ENCODE measurements around the gene RSPH4A.

RSPH4A gene

DNA sequence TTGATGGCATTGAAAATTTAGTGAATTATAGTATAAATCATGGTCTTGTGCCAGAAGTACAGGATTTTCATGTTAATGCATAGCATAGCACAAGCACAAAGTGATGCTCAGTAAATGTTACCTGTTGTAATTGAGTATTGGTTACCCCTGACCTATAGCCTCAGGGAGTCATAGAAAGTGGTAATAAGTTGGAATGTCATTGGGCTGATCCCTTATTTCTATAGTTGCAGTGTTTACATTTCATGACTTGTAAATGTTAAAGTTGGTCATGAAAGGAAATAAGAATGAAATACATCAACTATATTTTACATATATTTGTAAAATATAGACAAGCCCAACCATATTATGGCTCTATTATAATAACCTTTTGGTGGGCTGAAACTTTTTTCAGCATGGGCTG, 37.9 kb upstream of the RSPH4A start:
- Histone ChIP-seq H2BK12ac (ENCODE audit: low read length) (no peak overlapping the region), H3K4me3 (ENCODE audit: low read depth, low read length) (no peak overlapping the region), H3K23ac (ENCODE audit: low read length) (no peak overlapping the region), H3K14ac (ENCODE audit: low read length) (no peak overlapping the region), H3K4me1 (ENCODE audit: control insufficient read depth in 1 of 2, insufficient read depth in 2 of 2, low read length in 2 of 2) (no peaks in the 10 kb centered on the region), H3K4ac (ENCODE audit: low read depth, low read length) (no peak overlapping the region), H3K27ac (ENCODE audit: low read depth, low read length) (no peak overlapping the region), H3K9me3 (ENCODE audit: insufficient read depth, low read depth, low read length) (no peaks in the 10 kb centered on the region), H4K8ac (ENCODE audit: low read depth, low read length) (no peak overlapping the region), H4K12ac (ENCODE audit: low read depth, low read length) (no peak overlapping the region), H4K91ac (ENCODE audit: low read depth, low read length) (no peak overlapping the region), H2BK5ac (ENCODE audit: low read depth, low read length, poor library complexity) (no peak overlapping the region), H3K9ac (ENCODE audit: low read length) (no peak overlapping the region), H3K27me3 (ENCODE audit: insufficient read depth, low read length) (no peaks in the 10 kb centered on the region), H3K4me2 (ENCODE audit: low read length) (no peak overlapping the region), H3K36me3 (ENCODE audit: control insufficient read depth in 1 of 2, insufficient read depth in 2 of 2, low read length in 2 of 2) (peaks cover 3 to 7% of the 10 kb centered on the region in 2 experiments), H2AFZ (ENCODE audit: insufficient read depth, low read length, poor library complexity) (no peak overlapping the region), H3K79me2 (ENCODE audit: control insufficient read depth, insufficient read depth, low read length, poor library complexity) (no peaks in the 10 kb centered on the region), H2AK5ac (ENCODE audit: low read length) (no peak overlapping the region), H2BK120ac (ENCODE audit: insufficient read depth, low read length, poor library complexity) (no peak overlapping the region), H3K18ac (ENCODE audit: low read length) (no peak overlapping the region), H3K79me1 (ENCODE audit: low read length) (no peaks in the 10 kb centered on the region)
- DNase-seq = peak in 1 of 2 donors; percentile 7

DNA sequence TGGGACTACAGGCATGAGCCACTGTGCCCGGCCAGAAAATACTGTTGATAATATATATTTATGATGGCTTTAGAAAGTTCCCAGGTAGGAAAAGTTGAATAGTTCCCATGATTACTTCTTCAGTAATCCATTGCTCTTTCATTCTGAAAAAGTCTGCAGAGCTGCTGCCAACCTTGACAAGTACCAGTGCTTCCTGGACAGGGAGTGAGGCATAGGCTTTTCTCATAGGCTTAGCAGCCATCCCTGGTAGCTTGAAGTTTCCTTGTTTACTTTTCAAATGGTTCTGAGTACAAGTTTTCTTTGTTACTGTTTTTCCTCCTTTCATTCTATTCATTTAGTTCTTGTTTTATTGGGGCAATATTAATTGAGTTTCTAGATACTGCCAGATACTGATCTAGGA, 37.1 kb upstream of the RSPH4A start:
- no peak for DNase-seq
- Histone ChIP-seq H3K79me1 (ENCODE audit: low read length) (no peaks in the 10 kb centered on the region), H3K14ac (ENCODE audit: low read length) (no peak overlapping the region), H2AFZ (ENCODE audit: insufficient read depth, low read length, poor library complexity) (no peak overlapping the region), H3K79me2 (ENCODE audit: control insufficient read depth, insufficient read depth, low read length, poor library complexity) (no peaks in the 10 kb centered on the region), H2AK5ac (ENCODE audit: low read length) (no peak overlapping the region), H2BK5ac (ENCODE audit: low read depth, low read length, poor library complexity) (no peak overlapping the region), H3K23ac (ENCODE audit: low read length) (no peak overlapping the region), H3K4me3 (ENCODE audit: low read depth, low read length) (no peak overlapping the region), H3K9me3 (ENCODE audit: insufficient read depth, low read depth, low read length) (no peaks in the 10 kb centered on the region), H4K12ac (ENCODE audit: low read depth, low read length) (no peak overlapping the region), H3K27me3 (ENCODE audit: insufficient read depth, low read length) (no peaks in the 10 kb centered on the region), H4K8ac (ENCODE audit: low read depth, low read length) (no peak overlapping the region), H3K27ac (ENCODE audit: low read depth, low read length) (no peak overlapping the region), H4K91ac (ENCODE audit: low read depth, low read length) (no peak overlapping the region), H3K18ac (ENCODE audit: low read length) (no peak overlapping the region), H2BK120ac (ENCODE audit: insufficient read depth, low read length, poor library complexity) (no peak overlapping the region), H2BK12ac (ENCODE audit: low read length) (no peak overlapping the region), H3K4me2 (ENCODE audit: low read length) (no peak overlapping the region), H3K9ac (ENCODE audit: low read length) (no peak overlapping the region), H3K4ac (ENCODE audit: low read depth, low read length) (no peak overlapping the region), H3K36me3 (ENCODE audit: control insufficient read depth in 1 of 2, insufficient read depth in 2 of 2, low read length in 2 of 2) (peaks cover 5 to 7% of the 10 kb centered on the region in 2 experiments), H3K4me1 (ENCODE audit: control insufficient read depth in 1 of 2, insufficient read depth in 2 of 2, low read length in 2 of 2) (no peaks in the 10 kb centered on the region)
- no CpG with 5 or more reads among the region's 1 CpG for WGBS (ENCODE audit: extremely low coverage, insufficient coverage, insufficient read length)

- Histone ChIP-seq H3K79me2 (ENCODE audit: control insufficient read depth, insufficient read depth, low read length, poor library complexity) (no peaks in the 10 kb centered on the region), H3K4me3 (ENCODE audit: low read depth, low read length) (no peak overlapping the region), H3K4me2 (ENCODE audit: low read length) (no peak overlapping the region), H3K23ac (ENCODE audit: low read length) (no peak overlapping the region), H2BK12ac (ENCODE audit: low read length) (no peak overlapping the region), H3K36me3 (ENCODE audit: control insufficient read depth in 1 of 2, insufficient read depth in 2 of 2, low read length in 2 of 2) (peaks cover 2 to 3% of the 10 kb centered on the region in 2 experiments), H3K79me1 (ENCODE audit: low read length) (no peaks in the 10 kb centered on the region), H2AFZ (ENCODE audit: insufficient read depth, low read length, poor library complexity) (no peak overlapping the region), H4K12ac (ENCODE audit: low read depth, low read length) (no peak overlapping the region), H3K4ac (ENCODE audit: low read depth, low read length) (no peak overlapping the region), H4K91ac (ENCODE audit: low read depth, low read length) (no peak overlapping the region), H3K9me3 (ENCODE audit: insufficient read depth, low read depth, low read length) (no peaks in the 10 kb centered on the region), H4K8ac (ENCODE audit: low read depth, low read length) (no peak overlapping the region), H3K18ac (ENCODE audit: low read length) (no peak overlapping the region), H2BK5ac (ENCODE audit: low read depth, low read length, poor library complexity) (no peak overlapping the region), H3K27ac (ENCODE audit: low read depth, low read length) (no peak overlapping the region), H2AK5ac (ENCODE audit: low read length) (no peak overlapping the region), H2BK120ac (ENCODE audit: insufficient read depth, low read length, poor library complexity) (no peak overlapping the region), H3K9ac (ENCODE audit: low read length) (no peak overlapping the region), H3K4me1 (ENCODE audit: control insufficient read depth in 1 of 2, insufficient read depth in 2 of 2, low read length in 2 of 2) (no peaks in the 10 kb centered on the region), H3K27me3 (ENCODE audit: insufficient read depth, low read length) (no peaks in the 10 kb centered on the region), H3K14ac (ENCODE audit: low read length) (no peak overlapping the region)
- peak in 1 of 2 donors; percentile 56 for DNase-seq
- no CpG with 5 or more reads among the region's 2 CpGs for WGBS (ENCODE audit: extremely low coverage, insufficient coverage, insufficient read length)
These were observed 36.1 kb upstream of the RSPH4A start for GRCh38 chr6:116580198-116580597.

- no peak for DNase-seq
- no peak overlapping the region for H3K9ac ChIP-seq (ENCODE audit: low read length)
- no peak overlapping the region for H4K8ac ChIP-seq (ENCODE audit: low read depth, low read length)
- H2BK12ac ChIP-seq (ENCODE audit: low read length) = no peak overlapping the region
- no peaks in the 10 kb centered on the region for H3K79me2 ChIP-seq (ENCODE audit: control insufficient read depth, insufficient read depth, low read length, poor library complexity)
- H4K12ac ChIP-seq (ENCODE audit: low read depth, low read length) = no peak overlapping the region
- no peaks in the 10 kb centered on the region for H3K79me1 ChIP-seq (ENCODE audit: low read length)
- no peak overlapping the region for H3K27ac ChIP-seq (ENCODE audit: low read depth, low read length)
- H2AFZ ChIP-seq (ENCODE audit: insufficient read depth, low read length, poor library complexity) = no peak overlapping the region
- no peak overlapping the region for H4K91ac ChIP-seq (ENCODE audit: low read depth, low read length)
- H3K4me2 ChIP-seq (ENCODE audit: low read length) = no peak overlapping the region
- no peak overlapping the region for H3K18ac ChIP-seq (ENCODE audit: low read length)
- H3K9me3 ChIP-seq (ENCODE audit: insufficient read depth, low read depth, low read length) = no peaks in the 10 kb centered on the region
- H3K27me3 ChIP-seq (ENCODE audit: insufficient read depth, low read length) = no peaks in the 10 kb centered on the region
- H2BK5ac ChIP-seq (ENCODE audit: low read depth, low read length, poor library complexity) = no peak overlapping the region
- H2AK5ac ChIP-seq (ENCODE audit: low read length) = no peak overlapping the region
- no peak overlapping the region for H3K14ac ChIP-seq (ENCODE audit: low read length)
- H2BK120ac ChIP-seq (ENCODE audit: insufficient read depth, low read length, poor library complexity) = no peak overlapping the region
- H3K4me3 ChIP-seq (ENCODE audit: low read depth, low read length) = no peak overlapping the region
- H3K36me3 ChIP-seq (ENCODE audit: control insufficient read depth in 1 of 2, insufficient read depth in 2 of 2, low read length in 2 of 2) = peaks cover 2 to 4% of the 10 kb centered on the region in 2 experiments
- H3K4me1 ChIP-seq (ENCODE audit: control insufficient read depth in 1 of 2, insufficient read depth in 2 of 2, low read length in 2 of 2) = no peaks in the 10 kb centered on the region
- no peak overlapping the region for H3K23ac ChIP-seq (ENCODE audit: low read length)
- H3K4ac ChIP-seq (ENCODE audit: low read depth, low read length) = no peak overlapping the region
These were observed 30.0 kb upstream of the RSPH4A start for GRCh38 chr6:116586276-116586675.
